Lung microvascular endothelial cell (primary cell): ENCODE data around the gene GREM1. TPM values are rescaled to one million over a fixed set of nuclear protein-coding genes. Genes with fewer than 3 reads are reported as not detected.

Experiments used
- DNase-seq, 2 donors: peaks; one replicate each; pipeline versions ENCODE4 v3.0.0 to v3.0.0-alpha.2; 2010; ENCODE audit warnings: low read depth in 2 of 2
- total RNA-seq: library from RNA; depleted of rRNA; stranded (reverse); fragments of >200 nt; gene quantifications from 2 replicates; pipeline ENCODE4 v1.2.1, GENCODE V29; 2014

GREM1 gene
- under 0.01 TPM in 2 replicates for total RNA-seq

DNA sequence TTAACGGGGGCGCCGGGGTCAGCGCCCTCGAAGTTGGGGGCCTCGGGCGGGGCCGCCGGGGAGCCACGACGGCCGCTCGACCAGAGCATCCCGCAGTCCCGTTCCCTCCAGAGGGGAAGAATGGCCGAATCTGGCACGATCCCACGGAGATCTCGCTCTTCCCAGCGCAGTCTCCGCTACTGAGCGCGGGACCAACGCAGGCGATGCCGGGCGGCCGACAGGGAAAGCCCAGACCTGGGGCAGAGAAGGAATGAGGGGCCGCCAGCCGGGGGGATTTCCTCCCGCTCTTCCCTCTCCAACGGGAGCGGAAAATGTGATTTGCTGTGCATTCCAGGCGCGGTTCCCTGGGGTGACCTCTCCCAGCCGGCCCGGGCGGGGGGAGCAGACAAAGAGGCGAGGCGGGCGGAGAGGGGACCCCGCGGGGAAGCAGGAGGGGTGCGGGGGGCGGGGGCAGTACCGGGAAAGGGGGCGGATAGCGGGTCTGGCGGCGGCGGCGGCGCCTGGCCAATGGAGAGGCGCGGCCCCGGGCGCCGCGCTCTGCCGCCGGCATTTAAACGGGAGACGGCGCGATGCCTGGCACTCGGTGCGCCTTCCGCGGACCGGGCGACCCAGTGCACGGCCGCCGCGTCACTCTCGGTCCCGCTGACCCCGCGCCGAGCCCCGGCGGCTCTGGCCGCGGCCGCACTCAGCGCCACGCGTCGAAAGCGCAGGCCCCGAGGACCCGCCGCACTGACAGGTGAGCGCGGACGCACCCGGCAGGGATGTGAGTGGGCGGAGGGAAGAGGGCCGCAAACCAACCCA lies at the start of gene GREM1:
Gene GREM1 (plus strand): TSS at position 579 of the 801 bp plus-strand sequence. CDS start 12,687 bp downstream, outside the sequence.
- peak; percentile 18 to 42 for DNase-seq

GRCh38 chr15:32668942-32669341 lies 48.9 kb upstream of the GREM1 start:
- DNase-seq, result no peak

DNA sequence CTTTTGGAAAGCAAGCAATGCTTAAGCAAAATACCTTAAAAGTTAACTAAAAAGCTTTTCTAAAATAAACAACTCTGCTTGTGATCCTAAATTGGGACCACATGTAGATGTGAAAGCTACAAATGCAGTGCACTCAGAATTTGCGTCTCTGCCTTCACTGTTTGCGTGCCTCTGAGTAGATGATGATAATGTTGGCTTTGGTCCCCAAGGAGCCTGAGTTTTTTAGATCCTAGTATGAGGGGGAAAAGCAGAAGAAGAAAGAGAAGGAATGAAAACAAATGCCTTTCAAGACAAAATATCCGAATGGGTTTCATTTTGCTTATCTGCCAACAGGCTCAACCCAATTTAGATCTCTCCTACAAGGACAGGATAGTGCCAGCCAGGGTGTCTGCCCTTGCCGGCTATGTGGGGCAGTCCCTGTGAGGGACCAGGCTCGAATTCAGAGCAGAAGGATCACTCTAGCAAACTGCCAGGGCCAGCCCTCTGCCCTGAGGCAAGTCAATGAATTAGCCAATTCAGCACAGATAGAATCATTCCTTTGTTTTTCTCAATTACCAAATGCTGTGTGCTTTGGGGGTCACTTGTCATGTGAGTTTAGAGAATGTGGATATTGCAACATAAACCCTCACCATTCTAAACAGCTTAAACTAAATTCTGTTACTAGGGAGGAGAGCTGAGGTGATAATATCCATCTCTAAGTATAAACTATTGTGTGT lies 47.8 kb upstream of the GREM1 start:
- DNase-seq, result no peak

DNA sequence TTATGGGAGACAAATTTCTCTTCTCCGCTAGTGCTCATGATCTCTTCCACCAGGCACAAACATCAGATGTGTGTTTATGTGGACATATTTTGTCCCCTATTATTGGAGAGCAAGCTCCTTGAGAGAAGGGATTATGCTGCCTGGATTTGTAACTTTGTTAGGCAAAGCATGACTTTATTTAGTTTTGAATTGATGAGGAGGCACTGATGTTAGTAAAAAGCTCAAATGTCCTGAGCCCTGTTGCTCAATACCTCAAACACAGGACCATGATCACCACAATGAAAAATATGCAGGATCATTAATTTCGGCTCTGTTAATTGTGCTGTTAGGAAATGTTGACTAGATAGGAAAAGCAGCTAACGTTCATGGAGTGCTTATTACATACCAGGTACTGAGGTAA lies 47.2 kb upstream of the GREM1 start:
- DNase-seq, result no peak

DNA sequence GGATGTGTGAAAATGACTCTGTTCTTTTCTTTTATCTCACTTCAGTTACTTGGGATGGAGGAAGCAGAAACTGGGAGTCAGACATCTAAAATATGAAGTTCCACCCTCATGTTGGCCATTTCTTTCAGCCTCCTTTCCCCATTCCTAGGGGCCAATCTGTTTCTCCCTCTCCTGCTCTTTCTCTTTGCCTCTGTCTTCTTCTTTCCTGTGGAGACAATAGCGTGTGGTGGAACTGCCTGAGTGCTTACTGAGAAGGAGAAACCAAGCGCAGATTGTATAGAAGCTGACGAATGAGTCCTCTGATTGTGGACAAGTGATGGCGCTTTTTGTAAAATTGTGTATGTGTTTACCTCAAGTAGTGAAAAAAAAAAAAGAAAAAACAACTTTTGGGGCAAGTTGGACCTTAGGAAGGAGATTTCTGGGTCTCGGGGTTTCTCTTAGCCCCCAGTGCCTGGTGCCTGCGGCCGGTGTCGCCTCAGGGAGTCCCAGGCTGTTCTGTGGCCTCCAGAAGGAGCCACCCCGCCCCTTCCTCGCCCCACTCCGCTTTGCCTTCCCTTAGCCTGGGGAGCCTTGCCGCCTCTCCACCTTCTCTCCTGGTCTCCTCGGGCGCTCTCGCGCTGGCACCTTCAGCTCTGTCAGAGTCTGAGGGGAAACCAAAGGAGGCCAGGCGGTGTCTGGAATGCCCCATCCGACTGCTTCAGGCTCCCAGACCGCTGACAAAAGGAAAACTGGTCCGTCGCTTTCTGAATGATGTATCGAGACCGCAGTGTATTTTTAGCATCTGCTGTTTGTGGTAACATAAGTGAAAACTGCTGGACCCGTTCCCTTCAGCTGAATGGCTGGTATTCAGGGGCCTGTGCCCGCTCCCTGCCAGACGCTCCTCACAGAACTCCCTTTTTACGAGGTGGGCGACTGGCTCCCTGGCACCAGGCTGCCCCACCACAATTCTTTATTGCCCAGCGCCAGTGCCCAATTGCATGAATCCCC lies 46.2 kb upstream of the GREM1 start:
- no peak for DNase-seq

DNA sequence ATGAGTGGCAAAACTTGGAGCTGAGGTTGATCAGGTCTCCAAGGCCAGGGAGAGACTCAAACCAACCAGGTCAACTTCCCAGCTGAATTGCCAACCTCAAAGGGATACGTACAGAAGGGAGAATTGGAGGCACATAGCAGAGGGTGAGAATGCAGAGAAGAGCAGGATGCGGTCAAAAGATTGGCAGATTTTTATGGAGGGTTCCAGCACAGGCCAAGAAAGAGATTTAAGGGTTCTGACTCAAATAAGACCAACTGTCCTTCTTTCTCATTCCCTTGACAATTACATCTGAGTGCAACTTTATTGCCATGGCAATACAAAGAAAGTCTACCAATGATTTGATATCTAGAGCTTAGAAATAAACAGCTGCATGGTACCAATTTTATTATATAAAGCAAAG lies 43.1 kb upstream of the GREM1 start:
- no peak for DNase-seq

- DNase-seq, result no peak
Measured at GRCh38 chr15:32675466-32675865, 42.3 kb upstream of the GREM1 start.

GRCh38 chr15:32676169-32676568 lies 41.6 kb upstream of the GREM1 start:
- DNase-seq, result no peak

- DNase-seq, result peak in 1 of 2 donors; percentile 52
Measured at GRCh38 chr15:32677238-32677750, 40.5 kb upstream of the GREM1 start.

DNA sequence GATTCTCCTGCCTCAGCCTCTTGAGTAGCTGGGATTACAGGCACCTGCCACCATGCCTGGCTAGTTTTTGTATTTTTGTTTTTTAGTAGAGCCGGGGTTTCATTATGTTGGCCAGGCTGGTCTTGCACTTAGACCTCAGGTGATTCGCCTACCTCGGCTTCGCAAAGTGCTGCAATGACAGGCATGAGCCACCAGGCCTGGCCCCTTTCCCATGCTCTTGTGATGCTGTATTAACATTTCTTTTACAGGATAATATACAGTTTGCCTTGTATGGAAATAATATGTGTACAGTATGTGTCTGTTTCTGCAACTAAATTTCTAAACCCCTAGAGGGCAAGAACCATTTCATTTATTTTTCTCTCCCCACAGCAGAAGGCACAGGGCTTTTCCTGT lies 38.5 kb upstream of the GREM1 start:
- DNase-seq, result no peak

GRCh38 chr15:32682569-32682968 lies 35.2 kb upstream of the GREM1 start:
- DNase-seq, result peak in 1 of 2 donors; percentile 63

GRCh38 chr15:32682977-32683630 lies 34.7 kb upstream of the GREM1 start:
- no peak for DNase-seq

- peak in 1 of 2 donors; percentile 98 for DNase-seq
Measured at GRCh38 chr15:32683906-32684584, 33.8 kb upstream of the GREM1 start.

DNA sequence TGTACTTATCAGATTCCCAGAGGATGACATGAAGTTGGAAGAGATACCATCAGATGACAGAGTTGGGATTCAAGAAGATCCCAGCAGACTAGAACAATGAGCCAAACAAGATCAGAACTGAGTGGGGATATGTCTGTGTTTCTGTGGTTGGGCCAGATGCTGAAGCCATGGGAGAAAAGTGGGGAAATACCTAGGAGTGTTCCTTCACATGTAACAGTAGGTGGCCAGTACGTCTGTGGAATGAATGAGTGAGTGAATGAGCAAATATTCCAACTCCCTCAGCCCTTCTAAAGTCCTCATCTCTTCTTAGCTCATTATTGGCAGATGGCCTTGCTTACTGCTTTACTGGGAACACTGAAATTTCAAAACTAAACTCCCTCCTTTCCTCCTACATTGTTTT lies 32.2 kb upstream of the GREM1 start:
- peak in 1 of 2 donors; percentile 40 for DNase-seq

GRCh38 chr15:32687556-32687955 lies 30.2 kb upstream of the GREM1 start:
- peak in 1 of 2 donors; percentile 85 for DNase-seq

- peak; percentile 14 to 56 for DNase-seq
Measured at GRCh38 chr15:32688151-32688639, 29.6 kb upstream of the GREM1 start.

DNA sequence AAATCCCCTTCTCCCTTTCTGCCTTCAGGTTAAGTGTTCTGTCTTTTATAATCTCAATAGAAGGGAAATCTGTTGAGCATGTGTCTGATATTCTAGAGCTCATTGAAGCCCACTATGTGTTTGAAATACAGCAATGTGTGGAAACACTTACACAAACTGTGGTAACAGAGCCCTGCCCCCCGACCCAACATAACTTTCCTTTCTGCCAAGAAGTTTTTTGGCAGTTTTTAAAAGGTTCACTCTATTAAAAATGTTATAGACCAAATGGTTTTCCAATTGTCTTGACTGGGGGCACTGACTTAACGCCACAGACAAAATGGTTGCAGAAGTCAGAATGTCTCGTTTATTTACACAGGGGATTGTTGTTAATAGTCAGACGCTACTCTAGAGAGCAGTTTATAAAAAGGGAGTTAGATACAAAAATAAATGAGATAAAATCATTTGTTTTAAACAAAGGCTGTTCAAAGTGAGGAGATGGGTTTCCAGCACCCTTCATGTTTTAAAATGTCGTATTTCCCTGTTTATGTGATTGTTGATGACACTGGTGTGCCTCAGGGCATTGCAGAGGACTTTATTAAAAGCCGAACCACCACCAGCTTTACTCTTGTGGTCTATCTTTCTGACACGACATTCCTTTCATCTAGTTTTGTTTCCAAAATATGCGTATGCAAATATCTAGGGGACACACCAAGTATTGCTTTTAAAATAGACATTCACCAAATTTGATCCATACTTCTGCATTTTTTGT lies 26.7 kb upstream of the GREM1 start:
- no peak for DNase-seq

GRCh38 chr15:32691689-32692038 lies 26.1 kb upstream of the GREM1 start:
- DNase-seq, result no peak

DNA sequence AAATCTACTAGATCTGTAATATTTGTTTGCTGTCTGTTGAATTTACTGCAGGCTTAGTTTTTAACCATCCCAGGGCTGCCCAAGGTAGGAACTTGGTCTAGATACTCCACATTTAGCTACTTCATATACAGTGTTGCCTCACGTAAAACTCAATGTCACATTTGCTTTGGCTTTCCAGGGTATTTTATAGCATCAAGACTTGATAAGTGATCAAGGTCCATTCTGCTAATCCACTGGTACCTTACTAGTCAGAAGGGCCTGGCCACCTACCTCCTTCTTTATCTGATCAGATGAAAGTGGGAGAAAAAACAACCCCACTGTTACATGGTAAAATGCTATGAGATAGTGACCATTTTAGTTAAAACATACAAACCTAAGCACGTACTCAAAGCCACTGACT lies 25.5 kb upstream of the GREM1 start:
- DNase-seq, result no peak
